Cortex of kidney (tissue), 1 donor: ENCODE data around the gene RAPSN.

ENCODE experiments used
- DNase-seq: peaks from one replicate; lab custom pipeline; 2025; lab: John Stamatoyannopoulos, UW

RAPSN gene

DNA sequence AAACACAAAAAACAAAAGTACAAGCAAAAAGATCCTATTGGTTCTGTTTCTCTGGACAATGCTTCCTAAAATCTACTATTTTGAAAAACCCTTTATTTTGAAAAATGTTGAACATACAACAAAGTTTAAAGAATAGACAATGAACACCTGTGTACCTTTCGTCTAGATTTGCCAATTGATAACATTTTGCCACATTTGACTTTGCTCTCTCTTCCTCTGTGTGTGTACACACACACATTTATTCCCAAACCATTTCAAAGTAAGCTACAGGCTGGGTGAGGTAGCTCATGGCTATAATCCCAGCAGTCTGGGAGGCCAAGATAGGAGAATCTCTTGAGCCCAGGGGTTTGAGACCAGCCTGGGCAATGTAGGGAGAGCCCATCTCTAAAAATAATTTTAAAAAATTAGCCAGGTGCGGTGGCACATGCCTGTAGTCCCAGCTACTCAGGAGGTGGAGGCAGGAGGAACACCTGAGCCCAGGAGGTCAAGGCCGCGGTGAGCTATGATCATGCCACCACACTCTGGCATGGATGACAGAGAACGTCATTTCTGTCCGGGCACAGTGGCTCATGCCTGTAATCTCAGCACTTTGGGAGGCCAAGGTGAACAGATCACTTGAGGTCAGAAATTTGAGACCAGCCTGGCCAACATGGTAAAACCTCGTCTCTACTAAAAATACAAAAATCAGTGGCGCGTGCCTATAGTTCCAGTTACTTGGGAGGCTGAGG is 17.4 kb downstream of the RAPSN start:
- DNase-seq = no peak

DNA sequence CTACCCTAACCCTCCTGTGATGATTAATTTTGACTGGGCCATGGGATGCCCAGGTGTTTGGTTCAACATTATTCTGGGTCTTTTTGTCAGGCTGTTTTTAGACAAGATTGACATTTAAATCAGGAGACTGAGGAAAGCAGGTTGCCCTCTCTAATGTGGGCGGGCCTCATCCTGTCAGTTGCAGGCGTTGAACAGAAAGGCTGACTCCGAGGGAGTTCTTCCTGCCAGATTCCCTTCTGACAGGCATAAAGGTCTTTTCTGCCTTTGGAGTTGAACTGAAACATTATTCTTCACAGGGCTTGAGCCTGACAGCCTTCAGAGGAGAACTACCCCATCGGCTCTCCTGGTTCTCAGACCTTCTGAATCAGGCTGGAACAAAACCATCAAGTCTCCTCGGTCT is 18.4 kb downstream of the RAPSN start:
- DNase-seq = no peak

DNA sequence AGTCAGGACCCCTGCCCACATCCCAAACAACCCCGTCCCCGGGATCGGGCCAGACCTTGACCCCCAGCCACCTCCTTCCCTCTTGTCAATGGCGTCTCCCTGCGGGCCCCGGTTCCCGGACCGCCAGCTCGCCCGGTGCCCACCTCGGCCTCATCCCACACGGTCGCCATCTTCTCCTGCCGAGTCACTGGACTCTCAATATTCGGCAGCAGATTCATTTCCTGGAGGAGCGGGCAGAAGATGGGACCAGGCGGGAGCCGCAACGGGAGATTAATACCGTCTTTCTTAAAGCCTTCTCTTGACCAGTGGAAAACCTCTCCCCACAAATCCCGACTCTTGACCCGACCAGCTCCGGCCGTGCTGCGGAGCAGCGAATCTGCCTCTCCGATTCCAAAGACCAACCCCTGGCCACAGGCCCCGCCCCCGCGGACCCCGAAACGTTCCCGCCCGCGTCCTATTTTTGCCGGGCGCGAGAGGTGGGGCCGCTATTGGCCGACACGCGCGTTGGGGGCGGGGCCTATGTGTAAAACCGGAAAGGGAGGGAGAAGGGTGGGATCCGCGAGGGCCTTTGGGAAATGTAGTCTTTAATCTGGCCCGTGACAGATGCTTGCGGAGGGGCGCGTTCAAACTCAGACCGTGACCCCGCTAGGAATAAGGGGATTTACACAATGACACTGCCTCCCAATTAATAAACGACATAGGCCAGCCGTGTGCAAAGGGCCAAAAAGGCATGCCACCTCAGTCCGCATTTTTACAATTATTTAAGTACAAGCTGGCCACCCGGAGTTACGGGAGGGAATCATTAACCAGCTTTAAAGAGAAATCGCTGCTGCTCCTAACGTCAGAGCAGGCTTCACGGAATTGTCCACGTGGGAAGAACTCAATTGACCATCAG is 22.6 kb downstream of the RAPSN start, which contains the start of gene PSMC3:
PSMC3 (minus strand) TSS at position 378 of the 895 bp plus-strand sequence; CDS start at position 218, 160 bp downstream.
- peak; percentile 81 for DNase-seq

DNA sequence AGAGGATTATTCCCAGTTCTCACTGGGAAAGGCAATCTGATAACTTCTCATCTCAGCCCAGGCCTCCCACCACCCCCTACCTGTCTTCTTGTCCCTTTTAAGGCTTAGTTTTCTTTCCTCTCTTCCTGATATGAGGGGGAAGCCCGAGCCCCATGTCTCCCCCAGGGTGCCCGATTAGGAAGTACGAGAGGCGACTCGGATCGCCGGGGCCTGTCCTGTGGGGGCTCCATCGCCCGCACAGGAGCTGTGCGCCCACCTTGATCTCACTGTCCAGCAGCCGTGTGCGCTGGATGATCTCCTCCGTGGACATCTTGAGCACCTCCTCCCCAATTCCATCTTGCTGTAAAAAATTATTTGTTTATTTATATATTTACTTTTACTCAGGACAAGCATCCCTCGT is 23.3 kb downstream of the RAPSN start:
- DNase-seq = no peak

DNA sequence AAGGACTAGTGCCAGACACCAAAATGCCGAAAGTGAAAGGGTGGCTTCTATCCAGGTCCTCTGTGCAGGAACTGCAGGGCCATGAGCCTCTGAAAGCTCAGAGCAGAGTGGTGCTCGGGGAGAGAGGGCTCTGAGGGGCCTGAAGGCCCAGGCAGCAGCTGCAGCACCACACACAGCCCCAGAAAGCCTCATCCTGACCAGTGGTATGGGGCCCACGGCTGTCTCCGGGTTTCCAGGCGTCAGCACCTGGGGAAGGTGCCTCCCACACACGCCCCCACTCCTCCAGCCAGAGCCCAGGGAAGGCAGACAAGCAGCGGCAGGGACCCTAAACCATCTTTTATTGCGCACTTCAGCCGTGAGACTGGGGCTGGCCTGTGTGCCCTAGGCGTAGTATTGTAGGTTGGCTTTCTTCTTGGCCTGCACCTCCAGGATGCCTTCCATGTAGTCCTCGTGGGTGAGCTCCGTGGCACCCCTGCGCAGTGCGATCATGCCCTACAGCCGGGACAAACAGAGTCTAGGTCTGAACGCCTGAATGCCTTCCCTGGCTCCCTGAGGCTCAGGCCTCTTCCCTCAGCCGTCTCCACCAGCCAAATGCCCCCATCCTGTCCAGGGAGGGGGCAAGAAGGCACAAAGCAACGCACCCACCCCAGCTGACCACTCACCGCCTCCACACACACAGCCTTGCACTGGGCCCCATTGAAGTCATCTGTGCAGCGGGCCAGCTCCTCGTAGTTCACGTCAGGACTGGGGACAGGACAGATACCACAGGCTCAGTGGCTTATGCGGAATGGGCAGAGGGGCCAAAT is 30.3 kb downstream of the RAPSN start:
- no peak for DNase-seq

DNA sequence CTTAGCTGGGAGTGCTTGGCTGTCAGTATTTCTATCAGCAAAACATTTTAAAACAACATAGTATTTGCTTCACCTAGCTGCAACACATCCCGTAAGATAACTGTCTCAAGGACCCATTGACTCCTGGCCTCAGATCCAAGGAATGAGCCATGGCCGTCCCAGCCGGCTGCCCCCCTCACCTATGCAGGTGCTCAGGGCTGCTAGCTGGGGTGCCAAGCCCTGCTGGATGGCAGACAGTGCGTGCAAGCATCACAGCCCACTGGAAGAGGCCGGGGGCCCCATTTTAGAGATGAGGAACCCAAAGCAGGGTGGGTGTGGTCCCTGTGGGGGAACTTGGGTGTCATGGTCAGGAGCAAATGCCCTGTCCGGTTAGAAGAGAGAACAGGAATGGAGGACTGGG is 31.2 kb downstream of the RAPSN start:
- no peak for DNase-seq

DNA sequence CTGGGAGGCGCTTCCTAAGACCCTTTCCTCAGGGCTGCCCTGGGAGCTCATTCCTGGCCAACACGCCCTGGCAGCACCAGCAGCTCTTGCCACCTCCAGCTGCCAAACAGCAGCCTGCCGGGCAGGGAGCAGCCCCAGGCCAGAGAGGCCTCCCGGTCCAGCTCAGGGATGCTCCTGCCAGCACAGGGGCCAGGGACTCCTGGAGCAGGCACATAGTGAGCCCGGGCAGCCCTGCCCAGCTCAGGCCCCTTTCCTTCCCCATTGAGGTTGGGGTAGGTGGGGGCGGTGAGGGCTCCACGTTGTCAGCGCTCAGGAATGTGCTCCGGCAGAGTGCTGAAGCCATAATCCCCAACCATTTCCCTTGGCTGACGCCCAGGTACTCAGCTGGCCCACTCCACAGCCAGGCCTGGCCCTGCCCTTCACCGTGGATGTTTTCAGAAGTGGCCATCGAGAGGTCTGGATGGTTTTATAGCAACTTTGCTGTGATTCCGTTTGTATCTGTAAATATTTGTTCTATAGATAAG is 32.9 kb downstream of the RAPSN start:
- DNase-seq = no peak

DNA sequence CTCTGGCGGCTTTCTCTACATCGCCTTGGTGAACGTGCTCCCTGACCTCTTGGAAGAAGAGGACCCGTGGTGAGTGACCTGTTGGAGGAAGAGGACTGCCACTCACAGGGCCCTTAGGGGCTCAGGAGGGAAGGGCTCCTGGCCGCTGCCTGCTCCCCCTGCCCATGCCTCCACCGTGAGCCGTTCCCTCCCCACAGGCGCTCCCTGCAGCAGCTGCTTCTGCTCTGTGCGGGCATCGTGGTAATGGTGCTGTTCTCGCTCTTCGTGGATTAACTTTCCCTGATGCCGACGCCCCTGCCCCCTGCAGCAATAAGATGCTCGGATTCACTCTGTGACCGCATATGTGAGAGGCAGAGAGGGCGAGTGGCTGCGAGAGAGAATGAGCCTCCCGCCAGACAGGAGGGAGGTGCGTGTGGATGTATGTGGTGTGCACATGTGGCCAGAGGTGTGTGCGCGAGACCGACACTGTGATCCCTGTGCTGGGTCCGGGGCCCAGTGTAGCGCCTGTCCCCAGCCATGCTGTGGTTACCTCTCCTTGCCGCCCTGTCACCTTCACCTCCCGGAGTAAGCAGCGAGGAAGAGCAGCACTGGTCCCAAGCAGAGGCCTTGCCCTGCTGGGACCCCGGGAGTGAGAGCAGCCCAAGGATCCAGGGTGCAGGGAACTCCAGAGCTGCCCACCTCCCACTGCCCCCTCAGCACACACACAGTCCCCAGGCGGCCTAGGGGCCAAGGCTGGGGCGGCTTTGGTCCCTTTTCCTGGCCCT is 33.7 kb downstream of the RAPSN start:
- DNase-seq = no peak

DNA sequence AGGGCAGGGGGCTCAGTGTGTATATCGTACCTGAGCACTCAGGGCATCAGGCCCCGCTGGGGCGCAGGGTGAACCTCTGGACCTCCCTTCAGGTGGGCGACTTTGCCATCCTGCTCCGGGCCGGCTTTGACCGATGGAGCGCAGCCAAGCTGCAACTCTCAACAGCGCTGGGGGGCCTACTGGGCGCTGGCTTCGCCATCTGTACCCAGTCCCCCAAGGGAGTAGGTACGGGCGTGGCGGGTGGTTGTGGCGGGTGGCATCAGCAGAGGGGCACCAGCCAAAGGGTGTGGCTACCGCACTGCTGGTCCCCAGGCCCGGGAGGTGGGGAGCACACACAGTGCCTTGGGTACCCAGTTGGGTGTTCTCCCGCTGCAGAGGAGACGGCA is 34.3 kb downstream of the RAPSN start:
- DNase-seq = no peak

DNA sequence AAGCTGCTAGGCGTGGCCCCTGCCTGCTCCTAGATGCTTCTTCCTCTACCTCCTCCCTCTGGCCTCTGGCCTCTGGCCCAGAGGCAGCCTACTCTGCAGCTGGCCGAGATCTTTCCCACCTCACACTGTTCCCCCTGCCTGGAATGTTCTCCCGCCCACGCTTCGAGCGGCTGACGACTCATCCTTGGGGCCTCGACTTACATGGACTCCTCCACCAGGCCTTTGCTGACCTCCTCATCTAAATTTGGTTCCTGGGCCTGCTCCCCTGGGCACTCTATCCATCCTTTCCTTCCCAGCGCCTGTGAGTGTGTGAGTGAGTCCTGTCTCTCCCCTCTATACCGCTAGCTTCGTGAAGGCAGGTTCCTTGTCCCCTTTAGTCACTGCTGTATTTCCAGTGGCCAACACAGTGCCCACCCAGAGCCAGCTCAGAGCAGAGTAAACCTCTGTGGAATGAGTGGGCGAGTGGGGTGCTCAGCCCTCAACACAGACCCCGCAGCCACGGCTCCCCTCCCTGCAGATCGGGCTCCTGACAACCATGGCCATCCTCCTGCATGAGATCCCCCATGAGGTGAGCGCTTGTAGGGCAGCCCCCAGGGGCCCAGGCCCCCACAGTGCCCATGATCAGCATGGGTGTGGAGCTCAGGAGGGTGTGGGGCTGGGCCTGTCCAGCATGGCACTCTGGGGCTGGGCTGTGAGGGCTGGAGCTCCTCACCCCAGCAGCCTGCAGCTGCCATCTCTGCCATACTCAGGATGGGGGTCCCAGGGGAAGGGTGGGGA is 34.8 kb downstream of the RAPSN start:
- no peak for DNase-seq

DNA sequence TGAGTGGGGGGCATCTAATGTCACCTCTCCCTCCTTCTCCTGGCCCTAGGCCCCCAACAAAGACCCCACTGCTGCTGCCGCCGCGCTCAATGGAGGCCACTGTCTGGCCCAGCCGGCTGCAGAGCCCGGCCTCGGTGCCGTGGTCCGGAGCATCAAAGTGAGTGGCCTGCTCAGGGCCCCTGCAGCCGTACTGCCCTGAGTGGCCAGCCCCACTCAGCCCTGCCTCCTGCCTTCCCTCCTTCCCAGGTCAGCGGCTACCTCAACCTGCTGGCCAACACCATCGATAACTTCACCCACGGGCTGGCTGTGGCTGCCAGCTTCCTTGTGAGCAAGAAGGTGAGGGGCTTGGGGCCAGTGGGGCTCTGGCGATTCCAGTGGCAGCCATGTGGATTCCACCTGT is 35.6 kb downstream of the RAPSN start:
- DNase-seq = no peak

DNA sequence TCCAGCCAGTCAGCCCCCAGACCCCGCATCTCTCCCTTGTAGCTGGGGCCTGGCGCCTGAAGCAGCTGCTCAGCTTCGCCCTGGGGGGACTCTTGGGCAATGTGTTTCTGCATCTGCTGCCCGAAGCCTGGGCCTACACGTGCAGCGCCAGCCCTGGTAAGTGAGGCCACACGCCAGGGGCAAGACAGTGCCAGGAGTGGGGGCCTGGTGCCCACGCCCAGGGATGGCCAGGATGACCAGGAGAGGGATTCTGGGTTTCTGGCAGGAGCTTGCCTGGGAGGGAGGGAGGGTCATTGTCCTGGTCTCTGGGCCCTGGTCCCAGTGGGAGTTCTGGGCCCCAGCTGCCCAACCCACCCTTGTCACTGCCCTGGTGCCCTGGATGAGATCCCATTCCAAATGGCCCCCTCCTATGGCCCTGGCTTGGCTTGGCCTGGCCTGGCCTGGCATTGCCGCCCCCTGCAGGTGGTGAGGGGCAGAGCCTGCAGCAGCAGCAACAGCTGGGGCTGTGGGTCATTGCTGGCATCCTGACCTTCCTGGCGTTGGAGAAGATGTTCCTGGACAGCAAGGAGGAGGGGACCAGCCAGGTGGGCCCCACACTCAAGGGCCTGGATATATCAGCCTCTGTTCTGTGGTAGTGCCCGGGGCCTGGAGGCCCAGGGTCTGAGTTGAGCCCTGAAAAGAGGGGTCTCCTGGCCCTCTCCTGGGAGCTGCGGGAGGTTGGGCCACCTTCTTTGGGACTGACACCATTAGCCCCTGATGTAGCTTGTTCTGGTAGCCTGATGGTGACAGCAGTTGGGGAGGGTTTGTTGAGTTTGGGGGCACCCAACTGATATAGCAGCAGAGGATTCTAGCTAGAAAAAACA is 36.8 kb downstream of the RAPSN start:
- DNase-seq = no peak

DNA sequence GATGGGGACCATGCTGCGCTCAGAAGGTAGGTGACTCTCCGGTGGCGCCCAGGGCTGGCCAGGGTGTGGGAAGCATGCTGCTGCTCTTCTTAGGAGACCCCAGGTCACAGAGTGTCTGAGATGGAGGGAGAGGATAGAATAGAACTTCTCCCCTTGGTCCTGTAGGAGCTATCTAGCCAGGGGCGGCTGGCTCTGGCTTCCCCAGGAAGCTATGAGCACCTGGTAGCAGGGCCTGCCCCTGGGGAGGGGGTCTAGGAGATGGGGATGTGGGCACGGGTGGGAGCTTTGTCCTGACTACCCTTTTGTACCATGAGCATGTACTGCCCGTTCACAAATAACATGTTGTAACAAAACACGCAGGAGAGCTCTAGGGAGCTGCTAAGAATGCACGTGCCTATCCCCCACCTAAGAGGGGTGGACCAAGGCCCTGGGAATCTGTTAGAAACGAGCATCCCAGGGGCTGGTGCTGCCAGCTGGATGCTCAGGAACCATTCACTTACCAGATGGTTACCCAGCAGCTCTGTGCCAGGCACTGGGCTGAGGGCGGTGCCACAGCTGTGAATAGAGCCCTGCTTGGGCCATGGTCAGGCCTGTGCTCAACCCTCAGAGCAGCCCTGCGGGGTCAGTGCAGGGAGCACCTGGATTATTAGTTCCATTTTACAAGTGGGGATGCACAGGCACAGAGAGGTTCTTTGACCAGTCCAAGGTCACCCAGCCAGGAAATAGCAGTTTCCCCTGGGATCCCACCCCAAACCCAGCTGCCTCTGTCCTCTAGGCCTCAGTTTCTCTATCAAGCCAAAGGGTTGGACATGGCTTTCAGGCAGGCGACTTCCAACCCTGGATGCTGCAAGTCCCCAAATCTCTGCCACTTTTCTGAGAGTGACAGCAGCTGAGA is 38.3 kb downstream of the RAPSN start:
- no peak for DNase-seq

DNA sequence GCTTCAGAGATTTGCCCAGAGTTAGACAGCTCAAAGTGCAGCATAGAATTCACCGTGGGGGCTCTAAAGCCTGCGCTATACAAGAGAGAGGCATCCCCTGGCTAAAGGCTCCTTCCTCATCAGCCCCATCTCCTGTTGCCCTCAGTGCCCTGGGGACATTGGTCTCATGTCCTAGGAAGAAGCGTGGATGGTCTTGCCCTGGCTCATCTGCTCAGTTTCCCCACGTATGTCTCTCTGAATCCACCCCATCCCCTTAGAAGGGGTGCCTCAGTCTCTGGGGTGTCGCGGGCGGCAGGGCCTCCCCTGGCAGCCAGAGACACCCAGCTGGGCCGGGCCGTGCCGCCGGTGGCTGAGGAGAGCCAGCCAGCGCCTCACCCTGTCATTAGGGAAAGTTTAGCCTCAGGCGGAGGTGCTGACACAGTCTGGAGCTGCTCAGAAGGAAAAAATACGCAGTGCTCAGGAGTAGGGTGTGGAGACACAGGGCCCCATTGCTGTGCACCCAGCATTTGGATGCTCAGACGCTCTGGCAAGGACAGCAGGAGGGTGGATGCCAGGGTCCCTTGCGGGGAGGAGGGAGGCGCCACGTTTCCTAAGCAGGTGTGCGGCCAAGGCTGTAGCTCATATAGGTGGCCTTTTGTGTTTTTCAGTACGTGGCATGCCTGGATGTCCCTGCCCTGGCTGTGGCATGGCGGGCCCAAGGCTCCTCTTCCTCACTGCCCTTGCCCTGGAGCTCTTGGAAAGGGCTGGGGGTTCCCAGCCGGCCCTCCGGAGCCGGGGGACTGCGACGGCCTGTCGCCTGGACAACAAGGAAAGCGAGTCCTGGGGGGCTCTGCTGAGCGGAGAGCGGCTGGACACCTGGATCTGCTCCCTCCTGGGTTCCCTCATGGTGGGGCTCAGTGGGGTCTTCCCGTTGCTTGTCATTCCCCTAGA is 39.2 kb downstream of the RAPSN start:
- no peak for DNase-seq

DNA sequence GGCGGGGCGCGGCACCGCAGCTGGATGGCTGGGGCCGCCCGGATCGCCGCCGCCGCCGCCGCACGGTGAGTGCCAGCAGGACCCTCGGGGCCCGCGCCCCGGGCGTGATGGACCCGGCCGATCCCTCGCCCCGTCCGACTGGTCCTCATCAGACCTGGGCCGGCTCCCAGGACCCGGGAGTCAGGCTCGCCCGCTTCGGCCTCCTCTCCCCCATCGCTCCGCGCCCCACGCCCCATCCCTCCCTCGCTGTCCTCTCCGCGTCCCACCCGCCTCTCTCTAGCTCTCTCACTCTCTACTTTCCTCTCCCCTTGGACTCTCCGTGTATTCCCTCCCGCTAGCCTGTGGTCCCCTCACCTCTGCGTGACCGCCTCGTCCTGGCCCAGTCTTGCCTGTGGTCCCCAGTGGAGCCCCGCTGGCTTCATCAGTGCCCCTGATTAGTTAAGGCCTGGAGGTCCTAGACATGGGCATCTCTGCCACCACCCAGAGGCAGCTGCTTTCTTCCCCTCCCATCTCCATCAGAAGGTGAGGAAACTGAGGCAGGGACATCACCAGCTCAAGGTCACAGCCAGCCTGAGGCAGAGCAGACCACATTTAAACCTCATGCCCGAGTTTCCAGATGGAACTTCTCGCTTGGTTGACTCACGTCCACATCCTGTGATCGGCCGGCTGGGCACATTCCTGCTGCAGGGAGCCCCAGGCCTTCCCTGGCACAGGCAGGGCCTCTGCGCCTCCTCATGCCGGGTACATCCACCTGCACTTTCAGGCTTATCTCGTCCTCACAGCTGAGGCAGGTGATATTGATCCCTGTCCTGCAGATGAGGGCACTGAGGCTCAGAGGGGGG is 40.1 kb downstream of the RAPSN start:
- DNase-seq = no peak

DNA sequence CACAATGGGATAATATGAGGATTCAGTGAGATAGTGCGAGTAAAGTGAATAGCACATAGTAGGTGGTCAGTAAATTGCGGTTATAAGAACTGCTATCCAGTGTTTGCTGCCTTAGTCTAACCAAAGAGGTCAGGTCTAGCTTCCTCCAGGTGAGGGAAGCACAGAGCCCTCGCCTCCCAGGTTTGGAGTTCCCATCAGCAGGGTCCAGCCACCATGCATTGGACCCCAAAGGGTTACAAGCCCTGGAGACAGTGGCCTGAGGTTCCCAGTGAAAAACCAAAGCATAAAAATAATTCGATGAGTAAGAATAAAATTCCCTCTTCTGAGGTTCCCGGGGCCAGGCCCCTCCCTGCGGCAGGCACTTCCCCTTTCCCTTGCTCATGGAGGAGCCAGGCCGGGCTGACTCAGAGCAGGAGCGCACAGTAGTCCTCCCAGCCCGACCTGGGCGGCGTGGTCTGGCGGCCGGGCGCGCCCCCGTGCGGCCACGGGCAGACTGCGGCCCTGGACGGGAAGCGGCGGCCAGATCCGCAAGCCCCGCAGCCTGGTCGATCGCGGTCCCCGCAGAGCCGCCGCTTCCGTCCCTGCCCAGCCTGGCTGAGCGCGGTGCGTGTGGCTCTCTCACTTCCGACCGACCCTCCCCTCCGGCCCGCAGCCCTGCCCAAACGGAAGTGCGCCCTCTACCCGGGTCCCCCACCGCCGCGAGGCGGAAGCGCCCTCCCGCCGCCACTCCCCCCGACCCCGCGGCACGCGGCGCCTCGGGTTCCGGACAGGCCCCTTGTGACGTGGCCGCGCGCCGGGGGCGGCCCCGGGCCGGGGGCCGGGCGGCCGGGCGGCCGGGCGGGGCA is 41.0 kb downstream of the RAPSN start, which contains the start of gene SLC39A13:
SLC39A13 (plus strand) TSS at position 845 of the 845 bp plus-strand sequence. CDS start 1,505 bp downstream, outside the sequence.
- peak; percentile 84 for DNase-seq
